Breast epithelium (tissue), 3 donors: Measurements from ENCODE around the gene FBXL7.

Experiments used
- CTCF ChIP-seq, 3 donors: fragments of 450-650 bp; IDR thresholded peaks; one replicate each; pipeline ENCODE4 v1.5.1; 2016 to 2017; ENCODE audit warnings: antibody characterized with exemption in 3 of 3, mild to moderate bottlenecking in 3 of 3, moderate library complexity in 3 of 3
- POLR2A ChIP-seq: fragments of 450-650 bp; IDR thresholded peaks from one replicate; pipeline ENCODE4 v1.6.1; 2016; ENCODE audit warnings: antibody characterized with exemption, mild to moderate bottlenecking, moderate library complexity

GRCh38 chr5:15940905-15941304 lies 440.9 kb downstream of the FBXL7 start:
- no peak for TF ChIP-seq CTCF (IDR thresholded peaks at IDR 0.05)
- TF ChIP-seq POLR2A = no peak
